GM12878 (cell line): Measurements from ENCODE around the gene NPDC1. TPM values are rescaled to one million over a fixed set of nuclear protein-coding genes. Genes with fewer than 3 reads are reported as not detected.

Source experiments
- ATAC-seq: fragments of 200-7000 bp; cut with Tn5 transposase; 3 replicates; pipeline ENCODE4 v1.9.1; 2020; ENCODE audit warnings: mild to moderate bottlenecking, moderate library complexity
- BruUV-seq: library from RNA; stranded (reverse); fragments of 400-500 nt; replicated peaks from 2 replicates; lab custom pipeline; 2021; lab: Mats Ljungman, UMichigan
- CTCF ChIA-PET: fragments of 300-600 bp; sonication (Branson Sonifier 250); formaldehyde crosslinking; extraction: SDS; loops from one replicate; lab custom pipeline; 2021; ENCODE audit warnings: inconsistent platforms; lab: Yijun Ruan, JAX
- POLR2A ChIA-PET: fragments of 350-600 bp; formaldehyde crosslinking; extraction: SDS; loops from one replicate; lab custom pipeline; 2021; ENCODE audit warnings: inconsistent platforms; lab: Charles Lee
- RAD21 ChIA-PET: fragments of 300-600 bp; sonication (Branson Sonifier 250); formaldehyde crosslinking; loops from one replicate; lab custom pipeline; 2023; ENCODE audit warnings: antibody characterized with exemption; ENCODE audit not compliant: unreplicated experiment; lab: Charles Lee
- SMC1A ChIA-PET: fragments of 300-600 bp; sonication (Branson Sonifier 250); formaldehyde crosslinking; loops from one replicate; lab custom pipeline; 2023; ENCODE audit not compliant: unreplicated experiment, uncharacterized antibody; lab: Charles Lee
- DNase-seq: peaks from one replicate; pipeline ENCODE4 v3.0.0-alpha.2; 2011; ENCODE audit warnings: low read depth, low spot score
- FAIRE-seq: peaks from 3 replicates; lab custom pipeline; 2011; peaks lifted over from hg19 to GRCh38; lab: Jason Lieb, UNC
- H2AFZ ChIP-seq: 2 replicates; pipeline ENCODE4 v1.6.0; 2011; ENCODE audit warnings: low read depth, low read length, control low read depth; ENCODE audit not compliant: control insufficient read depth
- H3K27ac ChIP-seq: 2 replicates; pipeline ENCODE4 v1.5.1; 2011; ENCODE audit warnings: control low read depth; ENCODE audit not compliant: control insufficient read depth, insufficient read depth
- H3K27me3 ChIP-seq, 2 experiments: replicated peaks in 1 of 2; 2 replicates each; pipeline versions ENCODE4 v1.6.0 to v1.6.1; 2011; ENCODE audit warnings: low read length in 1 of 2; ENCODE audit not compliant: control insufficient read depth in 2 of 2, insufficient read depth in 2 of 2
- H3K36me3 ChIP-seq, 2 experiments: 2 replicates each; pipeline ENCODE4 v1.5.1; 2011; ENCODE audit warnings: low read length in 1 of 2; ENCODE audit not compliant: control insufficient read depth in 2 of 2, insufficient read depth in 2 of 2
- H3K4me1 ChIP-seq: 2 replicates; pipeline ENCODE4 v1.6.1; 2011; ENCODE audit warnings: mild to moderate bottlenecking, low read length, moderate library complexity, mixed read lengths; ENCODE audit not compliant: control insufficient read depth, insufficient read depth
- H3K4me2 ChIP-seq: 2 replicates; pipeline ENCODE4 v1.6.0; 2011; ENCODE audit warnings: control low read depth; ENCODE audit not compliant: control insufficient read depth, insufficient read depth
- H3K4me3 ChIP-seq: fragments of 200-600 bp; sonication (generic); 2 replicates; pipeline ENCODE4 v1.5.1; 2016
- H3K79me2 ChIP-seq: 2 replicates; pipeline ENCODE4 v1.6.0; 2011; ENCODE audit warnings: low read length; ENCODE audit not compliant: control insufficient read depth, insufficient read depth
- H3K9ac ChIP-seq: 2 replicates; pipeline ENCODE4 v1.8.0; 2011; ENCODE audit warnings: low read length, control low read depth, mixed read lengths; ENCODE audit not compliant: control insufficient read depth, insufficient read depth
- H3K9me3 ChIP-seq: replicated peaks from 3 replicates; pipeline ENCODE4 v1.5.1; 2011; ENCODE audit warnings: mild to moderate bottlenecking, low read length; ENCODE audit not compliant: control insufficient read depth, insufficient read depth
- H4K20me1 ChIP-seq: 2 replicates; pipeline ENCODE4 v1.6.0; 2011; ENCODE audit not compliant: control insufficient read depth, insufficient read depth
- IRF4 ChIP-seq: IDR thresholded peaks from 2 replicates; pipeline ENCODE4 v1.6.1; 2011; ENCODE audit warnings: low read depth, low read length
- IRF5 ChIP-seq: fragments of 450-650 bp; IDR thresholded peaks from 2 replicates; pipeline ENCODE4 v1.6.1; 2017; ENCODE audit warnings: borderline replicate concordance
- JUND ChIP-seq: IDR thresholded peaks from 2 replicates; pipeline ENCODE4 v1.6.1; 2012; ENCODE audit warnings: low read depth, mild to moderate bottlenecking, low read length, improper control_type of control experiment, moderate library complexity
- MAX ChIP-seq: IDR thresholded peaks from 2 replicates; pipeline ENCODE4 v1.6.1; 2012; ENCODE audit warnings: low read depth, low read length, improper control_type of control experiment
- MEF2B ChIP-seq: fragments of 450-650 bp; IDR thresholded peaks from 2 replicates; pipeline ENCODE4 v1.6.1; 2018; ENCODE audit warnings: mild to moderate bottlenecking, moderate library complexity; ENCODE audit not compliant: partially characterized antibody, poor library complexity, severe bottlenecking
- RB1 ChIP-seq: fragments of 450-650 bp; formaldehyde crosslinking; IDR thresholded peaks from 2 replicates; pipeline ENCODE4 v1.6.1; 2017; ENCODE audit warnings: mild to moderate bottlenecking, borderline replicate concordance
- TAF1 ChIP-seq: IDR thresholded peaks from 2 replicates; pipeline ENCODE4 v1.6.1; 2011; ENCODE audit warnings: mild to moderate bottlenecking, low read depth, low read length, borderline replicate concordance
- WGBS: methylation state at CpG from one replicate; pipeline ENCODE4 v1.1.6; 2016; ENCODE audit warnings: low lambda C conversion rate; ENCODE audit not compliant: insufficient replicate concordance, insufficient coverage; ENCODE audit errors: missing lambda C conversion rate; 5-methylcytosine and 5-hydroxymethylcytosine counted together
- in situ Hi-C: fragments of 300-500 bp; cut with MboI; formaldehyde crosslinking; loops from 9 replicates; pipeline ENCODE4 v1.14.3; 2018; ENCODE audit warnings: mixed read lengths
- intact Hi-C: fragments of 100-400 bp; cut with micrococcal nuclease; formaldehyde crosslinking; loops from one replicate; pipeline ENCODE4 v1.14.2; 2022; ENCODE audit not compliant: unreplicated experiment
- polyA plus RNA-seq, 11 experiments: library from polyadenylated mRNA; depleted of rRNA in 4 of 11; unstranded in 6 of 11; stranded (reverse) in 5 of 11; fragments of >200 nt; fragmentation: Nextera tagmentation in 4 of 11; fragmentation: Illumina TruSeq in 1 of 11; extraction: Ambion mirVana in 4 of 11; extraction: Trizol in 1 of 11; gene quantifications; 1 replicate in 1 of 11; 2 replicates in 10 of 11; pipeline versions ENCODE4 v1.2.1 to v1.2.3, GENCODE V29; 2011 to 2016; ENCODE audit warnings: inconsistent platforms in 2 of 11, missing spikeins in 2 of 11, low read depth in 1 of 11
- total RNA-seq, 4 experiments: library from RNA; depleted of rRNA in 3 of 4; stranded (reverse); fragments of >200 nt in 3 of 4; fragmentation: Illumina TruSeq in 1 of 4; extraction: Trizol in 1 of 4; gene quantifications; 2 replicates each; pipeline versions ENCODE4 v1.2.1 to v1.2.3, GENCODE V29; 2013 to 2021

NPDC1 gene
- total and polyA plus RNA-seq, 10 of the 15 experiments (the other 5 are each of a cell fraction or from before 2014, with no cell fraction given), result 0.04 to 1.7 (median 0.77) TPM; not detected in 2

- no peak for TF ChIP-seq RB1
Measured at GRCh38 chr9:137066096-137066861, 20.3 kb upstream of the NPDC1 start (continued).

- Histone ChIP-seq H2AFZ (no peak overlapping the region), H3K27ac (no peak overlapping the region), H3K79me2 (peaks cover 7% of the 10 kb centered on the region), H3K9me3 (no peaks in the 10 kb centered on the region), H3K4me3 (no peak overlapping the region), H4K20me1 (no peaks in the 10 kb centered on the region), H3K9ac (no peak overlapping the region), H3K36me3 (no peaks in the 10 kb centered on the region; a peak in 2 of 4 replicates), H3K27me3 (no peaks in the 10 kb centered on the region), H3K4me1 (peaks cover 18% of the 10 kb centered on the region), H3K4me2 (no peak overlapping the region)
- ATAC-seq, result no peak
- ChIA-PET POLR2A (interaction anchor here (2.5 kb wide), 1 partner anchor 85 kb away, joined by 13 read pairs; no protein-coding TSS in a partner anchor), RAD21 (interaction anchor here (3.1 kb wide), 1 partner anchor 19 kb away, joined by 18 read pairs; the partner anchor contains the start of gene NPDC1), SMC1A (interaction anchor here (1.5 kb wide), 1 partner anchor 19 kb away, joined by 5 read pairs; no protein-coding TSS in a partner anchor), CTCF (interaction anchor here (0.6 to 7.9 kb wide), 8 partner anchors 17 to 279 kb away, joined by 3 to 81 read pairs (median 6); partner anchors contain the start of genes MAN1B1 and NPDC1)
- BruUV-seq, result no TSS peak
- DNase-seq, result no peak
- FAIRE-seq, result no peak
- intact Hi-C loops, result loop anchor here (5.0 kb wide), 1 partner anchor 52 kb away; no protein-coding TSS in a partner anchor
- in situ Hi-C loops, result no loop called here
- no peak for TF ChIP-seq IRF4
- no peak for TF ChIP-seq JUND
- no peak for TF ChIP-seq IRF5
- TF ChIP-seq MEF2B, result no peak
- no peak for TF ChIP-seq MAX
- no peak for TF ChIP-seq TAF1
- 84% methylated on average over 15 of the region's 23 CpGs for WGBS
Measured at GRCh38 chr9:137065336-137065967, 19.5 kb upstream of the NPDC1 start.
